ENCODE data around the gene EHMT1.

EHMT1 gene

GRCh38 chr9:137813651-137814415, 195.0 kb downstream of the EHMT1 start (continued):
- TF ChIP-seq GLIS3 (CRISPR knock-in tag; IDR thresholded peaks at IDR 0.05) = no peak

- no peak for ATAC-seq
- no peak for TF ChIP-seq ZFP30 (CRISPR knock-in tag; IDR thresholded peaks at IDR 0.05)
- TF ChIP-seq GLIS3 (CRISPR knock-in tag; IDR thresholded peaks at IDR 0.05) = no peak
- TF ChIP-seq, protein P1, sequence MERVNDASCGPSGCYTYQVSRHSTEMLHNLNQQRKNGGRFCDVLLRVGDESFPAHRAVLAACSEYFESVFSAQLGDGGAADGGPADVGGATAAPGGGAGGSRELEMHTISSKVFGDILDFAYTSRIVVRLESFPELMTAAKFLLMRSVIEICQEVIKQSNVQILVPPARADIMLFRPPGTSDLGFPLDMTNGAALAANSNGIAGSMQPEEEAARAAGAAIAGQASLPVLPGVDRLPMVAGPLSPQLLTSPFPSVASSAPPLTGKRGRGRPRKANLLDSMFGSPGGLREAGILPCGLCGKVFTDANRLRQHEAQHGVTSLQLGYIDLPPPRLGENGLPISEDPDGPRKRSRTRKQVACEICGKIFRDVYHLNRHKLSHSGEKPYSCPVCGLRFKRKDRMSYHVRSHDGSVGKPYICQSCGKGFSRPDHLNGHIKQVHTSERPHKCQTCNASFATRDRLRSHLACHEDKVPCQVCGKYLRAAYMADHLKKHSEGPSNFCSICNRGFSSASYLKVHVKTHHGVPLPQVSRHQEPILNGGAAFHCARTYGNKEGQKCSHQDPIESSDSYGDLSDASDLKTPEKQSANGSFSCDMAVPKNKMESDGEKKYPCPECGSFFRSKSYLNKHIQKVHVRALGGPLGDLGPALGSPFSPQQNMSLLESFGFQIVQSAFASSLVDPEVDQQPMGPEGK (CRISPR knock-in tag; IDR thresholded peaks at IDR 0.05; ENCODE audit: borderline replicate concordance) = no peak
- TF ChIP-seq SNAI2 (CRISPR knock-in tag; IDR thresholded peaks at IDR 0.05) = no peak
- TF ChIP-seq ARNTL (CRISPR knock-in tag; IDR thresholded peaks at IDR 0.05; ENCODE audit: borderline replicate concordance, low read depth) = no peak
- no peak for TF ChIP-seq CSRNP3 (CRISPR knock-in tag; IDR thresholded peaks at IDR 0.05)
- no peak for TF ChIP-seq ZNF70 (CRISPR knock-in tag; IDR thresholded peaks at IDR 0.05)
- no peak for TF ChIP-seq ESRRG (CRISPR knock-in tag; IDR thresholded peaks at IDR 0.05)
- TF ChIP-seq TSHZ2 (CRISPR knock-in tag; IDR thresholded peaks at IDR 0.05) = no peak
- TF ChIP-seq ZNF565 (CRISPR knock-in tag; conservative IDR thresholded peaks at IDR 0.05; ENCODE audit: low read depth) = no peak
- TF ChIP-seq ZC3H10 (CRISPR knock-in tag; IDR thresholded peaks at IDR 0.05) = no peak
- TF ChIP-seq ISL1 (CRISPR knock-in tag; IDR thresholded peaks at IDR 0.05) = no peak
- no peak for TF ChIP-seq TCF4 (CRISPR knock-in tag; IDR thresholded peaks at IDR 0.05; ENCODE audit: borderline replicate concordance)
- no peak for TF ChIP-seq ZFP3 (CRISPR knock-in tag; IDR thresholded peaks at IDR 0.05)
- no peak for TF ChIP-seq BACH2 (CRISPR knock-in tag; IDR thresholded peaks at IDR 0.05; ENCODE audit: borderline replicate concordance)
Measured at GRCh38 chr9:137814436-137814835, 195.6 kb downstream of the EHMT1 start.

DNA sequence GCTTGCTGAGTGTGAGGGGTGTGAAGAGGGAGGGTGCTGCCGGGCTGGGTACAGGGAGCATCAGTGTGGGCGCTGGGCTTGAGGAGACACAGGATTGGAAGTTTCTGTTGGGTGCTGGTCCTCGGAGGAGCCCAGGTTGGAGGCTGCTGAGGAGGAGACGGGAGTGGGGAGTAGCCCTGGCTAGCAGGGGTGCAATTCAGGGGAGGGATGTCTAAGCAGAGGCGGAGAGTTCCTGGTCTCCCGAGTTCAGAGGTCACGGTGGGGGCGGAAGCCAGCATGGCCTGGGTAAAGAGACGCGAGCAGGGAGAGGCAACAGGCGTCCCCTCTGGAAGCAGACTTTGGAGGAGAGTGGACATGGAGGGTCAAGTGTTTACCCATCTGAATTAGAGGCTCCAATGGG, 196.0 kb downstream of the EHMT1 start:
- ATAC-seq = no peak

More for the DNA sequence above, 196.0 kb downstream of the EHMT1 start:
- TF ChIP-seq TSHZ2 (CRISPR knock-in tag; IDR thresholded peaks at IDR 0.05) (no peak), GLIS3 (CRISPR knock-in tag; IDR thresholded peaks at IDR 0.05) (no peak), ISL1 (CRISPR knock-in tag; IDR thresholded peaks at IDR 0.05) (no peak), ARNTL (CRISPR knock-in tag; IDR thresholded peaks at IDR 0.05; ENCODE audit: borderline replicate concordance, low read depth) (no peak), OSR1 (CRISPR knock-in tag; IDR thresholded peaks at IDR 0.05) (no peak), ZNF8 (CRISPR knock-in tag; IDR thresholded peaks at IDR 0.05) (no peak), TCF4 (CRISPR knock-in tag; IDR thresholded peaks at IDR 0.05; ENCODE audit: borderline replicate concordance) (no peak), ZNF565 (CRISPR knock-in tag; conservative IDR thresholded peaks at IDR 0.05; ENCODE audit: low read depth) (no peak), BACH2 (CRISPR knock-in tag; IDR thresholded peaks at IDR 0.05; ENCODE audit: borderline replicate concordance) (no peak), PPARA (CRISPR knock-in tag; IDR thresholded peaks at IDR 0.05; ENCODE audit: borderline replicate concordance) (no peak)
